ENCODE measurements around the gene THSD4. TPM values are rescaled to one million over a fixed set of nuclear protein-coding genes. Genes with fewer than 3 reads are reported as not detected.

THSD4 gene
- total and polyA plus RNA-seq, 9 of the 15 experiments (the other 6 are each of a cell fraction or from before 2014, with no cell fraction given), result 0.04 TPM; not detected in 5

- TF ChIP-seq RBM22 (IDR thresholded peaks at IDR 0.05; ENCODE audit: low read depth, low read length, poor library complexity, severe bottlenecking) (no peak), RBM39 (optimal IDR thresholded peaks at IDR 0.05; ENCODE audit: low read depth, low read length) (no peak)
Measured at GRCh38 chr15:71510763-71511162, 395.5 kb downstream of the THSD4 start (continued).

- no peaks in the 10 kb centered on the region for H3K9me1 ChIP-seq (ENCODE audit: control insufficient read depth, insufficient read depth, low read length)
- H4K20me1 ChIP-seq (replicated peaks; ENCODE audit: control insufficient read depth, insufficient read depth, low read length), result no peaks in the 10 kb centered on the region
- H3K79me2 ChIP-seq (ENCODE audit: control insufficient read depth, insufficient read depth, low read length), result no peaks in the 10 kb centered on the region
- H3K9ac ChIP-seq (ENCODE audit: insufficient read depth in 1 of 2, low read depth in 2 of 2, low read length in 2 of 2), result no peak overlapping the region
- in situ Hi-C loops (cut with MboI) (no loop called here), intact Hi-C loops (cut with micrococcal nuclease) (no loop called here)
- no peak for ATAC-seq
- POLR2A ChIA-PET, result interaction anchor here (0.8 to 1.0 kb wide), 2 partner anchors 14 to 520 kb away, joined by 3 to 4 read pairs; no protein-coding TSS in a partner anchor
- H3K4me2 ChIP-seq (ENCODE audit: insufficient read depth, low read length), result no peak overlapping the region
- CTCF ChIA-PET (ENCODE audit: low intra/inter-chr PET ratio), result no interaction called here
- no peaks in the 10 kb centered on the region for H3K4me1 ChIP-seq (replicated peaks in 1 of 2; ENCODE audit: control insufficient read depth in 2 of 2, insufficient read depth in 2 of 2, low read length in 2 of 2)
- no peak overlapping the region for H3K27ac ChIP-seq (ENCODE audit: extremely low read depth, low read depth, low read length)
- no peak for FAIRE-seq
- no peak overlapping the region for H2AFZ ChIP-seq (ENCODE audit: low read depth, low read length)
- BruUV-seq (replicated peaks), result no TSS peak
- DNase-seq (ENCODE audit: extremely low read depth in 1 of 4, low spot score in 3 of 4), result no peak
- no peaks in the 10 kb centered on the region for H3K36me3 ChIP-seq (ENCODE audit: control insufficient read depth, insufficient read depth, low read length)
- H3K9me3 ChIP-seq (replicated peaks; ENCODE audit: control insufficient read depth, insufficient read depth, low read depth, low read length), result no peaks in the 10 kb centered on the region
- no peak overlapping the region for H3K4me3 ChIP-seq
- 0% methylated on average over 15 of the region's 15 CpGs for WGBS (ENCODE audit: insufficient coverage, low coverage, missing lambda C conversion rate)
- H3K27me3 ChIP-seq (ENCODE audit: control insufficient read depth in 2 of 2, insufficient read depth in 2 of 2, low read length in 2 of 2), result no peaks in the 10 kb centered on the region
- TF ChIP-seq CBFA2T2 (conservative IDR thresholded peaks at IDR 0.05), result no peak
- no peak for TF ChIP-seq ARID4B (CRISPR knock-in tag; IDR thresholded peaks at IDR 0.05)
- no peak for TF ChIP-seq IRF1 (CRISPR knock-in tag; IDR thresholded peaks at IDR 0.05; ENCODE audit: borderline replicate concordance)
- TF ChIP-seq, protein P1, sequence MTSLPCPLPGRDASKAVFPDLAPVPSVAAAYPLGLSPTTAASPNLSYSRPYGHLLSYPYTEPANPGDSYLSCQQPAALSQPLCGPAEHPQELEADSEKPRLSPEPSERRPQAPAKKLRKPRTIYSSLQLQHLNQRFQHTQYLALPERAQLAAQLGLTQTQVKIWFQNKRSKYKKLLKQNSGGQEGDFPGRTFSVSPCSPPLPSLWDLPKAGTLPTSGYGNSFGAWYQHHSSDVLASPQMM (CRISPR knock-in tag; IDR thresholded peaks at IDR 0.05), result no peak
- no peak for TF ChIP-seq SREBF1 (IDR thresholded peaks at IDR 0.05; ENCODE audit: borderline replicate concordance, low read depth, low read length)
Measured at GRCh38 chr15:71511796-71512681, 396.8 kb downstream of the THSD4 start.
